HepG2 (cell line): ENCODE data around the gene MYO18A. TPM values are rescaled to one million over a fixed set of nuclear protein-coding genes. Genes with fewer than 3 reads are reported as not detected.

Experiments used
- ARID3A ChIP-seq: IDR thresholded peaks from 2 replicates; pipeline ENCODE4 v1.6.1; 2012; ENCODE audit warnings: low read depth, low read length, improper control_type of control experiment
- ASH2L ChIP-seq: fragments of 300-600, 200-600 bp; sonication (generic); IDR thresholded peaks from 2 replicates; pipeline ENCODE4 v1.7.0; 2017; ENCODE audit warnings: low read depth, mild to moderate bottlenecking, moderate library complexity, mixed read lengths, low read length; ENCODE audit not compliant: insufficient read length
- KDM6A ChIP-seq: IDR thresholded peaks from 2 replicates; pipeline ENCODE4 v1.6.1; 2016; ENCODE audit warnings: low read depth
- PHF21A ChIP-seq: sonication (generic); formaldehyde crosslinking; IDR thresholded peaks from 2 replicates; pipeline ENCODE4 v1.5.0; 2020; ENCODE audit warnings: mild to moderate bottlenecking, missing genetic modification reagents
- RARA ChIP-seq: IDR thresholded peaks from 2 replicates; pipeline ENCODE4 v1.6.1; 2016; ENCODE audit warnings: missing genetic modification reagents, missing compliant biosample characterization
- TEAD3 ChIP-seq: optimal IDR thresholded peaks from 2 replicates; pipeline ENCODE3; 2016; ENCODE audit warnings: borderline replicate concordance
- ZBED4 ChIP-seq: sonication (generic); formaldehyde crosslinking; IDR thresholded peaks from 2 replicates; pipeline ENCODE4 v1.4.0; 2020; ENCODE audit warnings: missing genetic modification reagents, borderline replicate concordance
- ZBTB20 ChIP-seq: sonication (generic); formaldehyde crosslinking; IDR thresholded peaks from 2 replicates; pipeline ENCODE4 v1.8.1; 2023; ENCODE audit warnings: missing genetic modification reagents, low read depth, mild to moderate bottlenecking, borderline replicate concordance
- ZBTB7B ChIP-seq: sonication (generic); formaldehyde crosslinking; IDR thresholded peaks from 2 replicates; pipeline ENCODE4 v1.4.0; 2020; ENCODE audit warnings: missing genetic modification reagents
- polyA plus RNA-seq, 8 experiments: library from polyadenylated mRNA; depleted of rRNA in 3 of 8; stranded (reverse) in 7 of 8; unstranded in 1 of 8; fragments of >200 nt; fragmentation: Illumina TruSeq in 4 of 8; extraction: Trizol in 4 of 8; gene quantifications; 2 replicates each; pipeline versions ENCODE4 v1.2.1 to v1.2.3, GENCODE V29; 2011 to 2016; ENCODE audit warnings: low read depth in 4 of 8, missing spikeins in 1 of 8, mixed read lengths in 1 of 8; ENCODE audit not compliant: insufficient read depth in 1 of 8
- total RNA-seq, 5 experiments: library from RNA; depleted of rRNA; stranded (reverse); fragments of >200 nt; fragmentation: Illumina TruSeq; extraction: Trizol; gene quantifications; 2 replicates each; pipeline ENCODE4 v1.2.3, GENCODE V29; 2016; ENCODE audit warnings: low read depth in 1 of 5

Gene MYO18A
- total and polyA plus RNA-seq, 2 of the 13 experiments (the other 11 are each of a cell fraction or from before 2014, with no cell fraction given): 16.8 to 24.8 TPM

GRCh38 chr17:29151567-29151966, 28.6 kb downstream of the MYO18A start (continued):
- TF ChIP-seq ASH2L: peak; percentile 20
- TF ChIP-seq KDM6A: no peak
- 0 out of 2 replicates have a peak, but pooled peaks have one; percentile 19 for TF ChIP-seq ARID3A
- TF ChIP-seq RARA (CRISPR knock-in tag): 0 out of 2 replicates have a peak, but pooled peaks have one; percentile 22
- peak; percentile 68 for TF ChIP-seq TEAD3
- TF ChIP-seq PHF21A (CRISPR knock-in tag): no peak
- TF ChIP-seq ZBED4 (CRISPR knock-in tag): 0 out of 2 replicates have a peak, but pooled peaks have one; percentile 27
- TF ChIP-seq ZBTB7B: peak; percentile 87
- TF ChIP-seq ZBTB20 (CRISPR knock-in tag): peak; percentile 54; the same call in 1 of the 2 replicates
